Natural killer cell (primary cell): ENCODE results near the gene DCDC2C. TPM values are rescaled to one million over a fixed set of nuclear protein-coding genes. Genes with fewer than 3 reads are reported as not detected.

Source experiments
- ATAC-seq, 3 donors: fragments of 150-1000 bp in 2 of 3; fragments of 200-7000 bp in 1 of 3; cut with Tn5 transposase; 1 replicate in 1 of 3; 2 replicates in 2 of 3; pipeline ENCODE4 v1.10.0; 2021; ENCODE audit warnings: mild to moderate bottlenecking in 2 of 3, moderate library complexity in 2 of 3
- DNase-seq, 2 donors: peaks; one replicate each; pipeline versions ENCODE4 v3.0.0 to v3.0.0-alpha.2; 2013 to 2021; ENCODE audit warnings: mixed read lengths in 1 of 2
- H3K27ac ChIP-seq: one replicate; pipeline ENCODE4 v1.5.1; 2013; ENCODE audit warnings: mild to moderate bottlenecking, low read length
- H3K27me3 ChIP-seq: one replicate; pipeline ENCODE4 v1.6.1; 2013; ENCODE audit warnings: low read length; ENCODE audit not compliant: control insufficient read depth, insufficient read depth
- H3K36me3 ChIP-seq: one replicate; pipeline ENCODE4 v1.6.1; 2013; ENCODE audit warnings: low read length; ENCODE audit not compliant: control insufficient read depth, insufficient read depth
- H3K4me1 ChIP-seq: one replicate; pipeline ENCODE4 v1.6.1; 2013; ENCODE audit warnings: low read length; ENCODE audit not compliant: control insufficient read depth, insufficient read depth
- H3K4me3 ChIP-seq: one replicate; pipeline ENCODE4 v1.5.1; 2013; ENCODE audit warnings: low read length
- H3K9me3 ChIP-seq: one replicate; pipeline ENCODE4 v1.6.1; 2013; ENCODE audit warnings: low read length; ENCODE audit not compliant: control insufficient read depth, insufficient read depth
- H3K27ac Mint-ChIP-seq, 2 donors: one replicate each; pipeline ENCODE4 v1.8.0; 2022; ENCODE audit warnings: mild to moderate bottlenecking in 2 of 2, mixed read lengths in 2 of 2, moderate library complexity in 1 of 2
- H3K27me3 Mint-ChIP-seq, 2 donors: one replicate each; pipeline ENCODE4 v1.8.0; 2022; ENCODE audit warnings: low read depth in 2 of 2, mixed read lengths in 2 of 2
- H3K36me3 Mint-ChIP-seq: one replicate; pipeline ENCODE4 v1.8.0; 2022; ENCODE audit warnings: mixed read lengths
- H3K4me1 Mint-ChIP-seq, 2 donors: one replicate each; pipeline ENCODE4 v1.8.0; 2022; ENCODE audit warnings: mixed read lengths in 2 of 2
- H3K4me3 Mint-ChIP-seq: one replicate; pipeline ENCODE4 v1.8.0; 2022; ENCODE audit warnings: mild to moderate bottlenecking, moderate library complexity, mixed read lengths
- H3K9me3 Mint-ChIP-seq, 2 donors: one replicate each; pipeline ENCODE4 v1.8.0; 2022; ENCODE audit warnings: mixed read lengths in 2 of 2
- WGBS: methylation state at CpG from one replicate; pipeline ENCODE4 v1.1.7; 2013; ENCODE audit warnings: missing lambda C conversion rate; ENCODE audit not compliant: insufficient coverage; 5-methylcytosine and 5-hydroxymethylcytosine counted together
- intact Hi-C: fragments of 100-400 bp; cut with micrococcal nuclease; formaldehyde crosslinking; loops from one replicate; pipeline ENCODE4 v1.14.2; 2022
- total RNA-seq, 4 donors: library from RNA; stranded (reverse); fragments of 120-200 nt in 1 of 4; gene quantifications; one replicate each; pipeline versions ENCODE4 v1.2.3 to v1.2.4, GENCODE V29; 2013 to 2022
- TF ChIP-seq, protein P1 (sequence below): fragments of 200-600 bp; IDR thresholded peaks from one replicate; pipeline ENCODE4 v1.8.0; 2022; ENCODE audit warnings: antibody characterized with exemption

Gene DCDC2C
- total RNA-seq, 3 donors from 2014 or later (not counting 1 experiment from before 2014, with no cell fraction given), result not detected

DNA sequence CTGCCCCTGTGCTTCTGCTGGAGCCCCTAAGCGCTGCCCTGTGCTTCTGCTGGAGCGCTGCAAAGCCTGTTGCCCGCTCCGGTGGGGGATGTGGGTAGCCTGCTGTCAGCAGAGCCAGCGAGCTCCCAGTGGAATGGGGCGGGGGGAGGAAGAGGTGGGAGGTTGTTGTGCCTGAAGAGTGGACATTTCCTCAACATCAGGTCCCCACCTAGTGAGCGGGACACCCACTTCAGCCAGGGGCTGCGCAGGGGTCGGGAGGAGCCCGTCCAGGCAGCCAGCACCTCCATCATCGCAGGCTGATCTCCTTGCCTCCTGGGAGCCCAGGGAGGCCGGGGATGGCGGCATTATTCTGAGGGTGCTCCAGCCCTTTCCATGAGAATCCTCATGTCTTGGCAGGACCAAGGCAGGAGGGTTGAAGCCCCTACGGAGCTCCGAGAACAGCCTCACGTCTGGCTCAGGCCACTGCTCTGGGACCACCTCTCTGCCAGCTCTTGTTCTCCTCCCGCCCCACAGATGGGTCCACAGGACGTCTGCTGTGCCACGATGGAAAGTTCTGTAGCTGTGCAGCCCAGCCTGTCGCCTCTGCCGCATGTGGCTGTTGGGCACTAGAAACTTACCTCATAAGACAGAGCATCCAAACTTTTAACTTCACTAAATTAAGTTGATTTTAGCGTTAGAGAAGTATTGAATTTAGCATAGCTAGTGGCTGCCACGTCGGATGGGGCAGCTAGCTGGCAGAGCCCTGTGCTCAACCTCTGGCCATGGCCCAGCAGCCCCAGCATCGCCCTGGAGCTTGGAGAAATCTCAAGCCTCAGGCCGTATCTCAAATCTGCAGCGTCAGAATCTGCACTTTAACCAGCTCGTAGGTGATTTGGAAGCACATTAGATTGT is 47.3 kb upstream of the DCDC2C start:
- WGBS, result 91% methylated on average over 28 of the region's 28 CpGs
- Histone ChIP-seq H3K36me3 (no peaks in the 10 kb centered on the region), H3K27ac (no peak overlapping the region), H3K27me3 (no peaks in the 10 kb centered on the region), H3K4me1 (peaks cover 10% of the 10 kb centered on the region), H3K9me3 (no peaks in the 10 kb centered on the region), H3K4me3 (no peak overlapping the region)
- TF ChIP-seq, protein P1, sequence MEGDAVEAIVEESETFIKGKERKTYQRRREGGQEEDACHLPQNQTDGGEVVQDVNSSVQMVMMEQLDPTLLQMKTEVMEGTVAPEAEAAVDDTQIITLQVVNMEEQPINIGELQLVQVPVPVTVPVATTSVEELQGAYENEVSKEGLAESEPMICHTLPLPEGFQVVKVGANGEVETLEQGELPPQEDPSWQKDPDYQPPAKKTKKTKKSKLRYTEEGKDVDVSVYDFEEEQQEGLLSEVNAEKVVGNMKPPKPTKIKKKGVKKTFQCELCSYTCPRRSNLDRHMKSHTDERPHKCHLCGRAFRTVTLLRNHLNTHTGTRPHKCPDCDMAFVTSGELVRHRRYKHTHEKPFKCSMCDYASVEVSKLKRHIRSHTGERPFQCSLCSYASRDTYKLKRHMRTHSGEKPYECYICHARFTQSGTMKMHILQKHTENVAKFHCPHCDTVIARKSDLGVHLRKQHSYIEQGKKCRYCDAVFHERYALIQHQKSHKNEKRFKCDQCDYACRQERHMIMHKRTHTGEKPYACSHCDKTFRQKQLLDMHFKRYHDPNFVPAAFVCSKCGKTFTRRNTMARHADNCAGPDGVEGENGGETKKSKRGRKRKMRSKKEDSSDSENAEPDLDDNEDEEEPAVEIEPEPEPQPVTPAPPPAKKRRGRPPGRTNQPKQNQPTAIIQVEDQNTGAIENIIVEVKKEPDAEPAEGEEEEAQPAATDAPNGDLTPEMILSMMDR, result no peak
- H3K9me3 Mint-ChIP-seq, result no peaks in the 10 kb centered on the region
- H3K27me3 Mint-ChIP-seq, result peaks cover 0 to 5% of the 10 kb centered on the region in 2 donors
- no peaks in the 10 kb centered on the region for H3K36me3 Mint-ChIP-seq
- ATAC-seq (no peak), DNase-seq (no peak)
- no peak overlapping the region for H3K27ac Mint-ChIP-seq
- H3K4me3 Mint-ChIP-seq, result no peak overlapping the region
- peaks cover 10 to 11% of the 10 kb centered on the region in 2 donors for H3K4me1 Mint-ChIP-seq
- intact Hi-C loops, result loop anchor here (10.0 kb wide), 1 partner anchor 1541 kb away; no protein-coding TSS in a partner anchor

- H3K4me1 ChIP-seq, result peaks cover 2% of the 10 kb centered on the region
- no peaks in the 10 kb centered on the region for H3K9me3 Mint-ChIP-seq
- no peak overlapping the region for H3K4me3 Mint-ChIP-seq
- TF ChIP-seq, protein P1, result no peak
- H3K36me3 Mint-ChIP-seq, result no peaks in the 10 kb centered on the region
- H3K27ac Mint-ChIP-seq, result no peak overlapping the region
- intact Hi-C loops, result loop anchor here (10.0 kb wide), 1 partner anchor 1542 kb away; no protein-coding TSS in a partner anchor
- WGBS, result 75% methylated on average over 36 of the region's 36 CpGs
- H3K36me3 ChIP-seq, result no peaks in the 10 kb centered on the region
- H3K27me3 ChIP-seq, result no peaks in the 10 kb centered on the region
- H3K9me3 ChIP-seq, result no peaks in the 10 kb centered on the region
- DNase-seq (no peak), ATAC-seq (no peak)
- H3K27ac ChIP-seq, result no peak overlapping the region
- H3K27me3 Mint-ChIP-seq, result peaks cover 0 to 3% of the 10 kb centered on the region in 2 donors
- H3K4me1 Mint-ChIP-seq, result peaks cover under 1 to 2% of the 10 kb centered on the region in 2 donors
- no peak overlapping the region for H3K4me3 ChIP-seq
Observed at GRCh38 chr2:3656762-3657721, 46.3 kb upstream of the DCDC2C start.

DNA sequence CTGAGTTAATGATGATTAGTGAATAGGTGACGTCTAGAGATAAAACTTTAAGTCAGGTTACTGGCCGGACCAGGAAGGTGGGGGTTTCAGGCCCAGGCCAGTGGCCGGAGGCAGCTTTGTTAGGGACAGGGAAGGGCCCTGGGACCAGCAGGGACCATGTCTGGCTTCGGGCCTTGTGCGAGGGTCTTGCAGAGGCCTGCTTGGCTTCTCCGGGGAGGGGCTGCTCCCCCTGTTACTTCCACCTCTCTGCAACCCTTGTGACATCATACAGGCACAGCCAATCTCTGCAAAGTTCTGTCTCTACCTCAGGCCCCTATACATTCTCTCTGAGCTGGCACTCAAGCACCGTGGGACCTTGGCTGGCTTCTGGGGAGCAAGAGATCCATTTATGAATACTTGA is 45.5 kb upstream of the DCDC2C start, which contains the start of gene ALLC:
TSS of gene ALLC (plus strand) at position 320 of the 400 bp plus-strand sequence. CDS start 12,958 bp downstream, outside the sequence.
- Mint-ChIP-seq H3K27me3 (peaks cover 0 to 3% of the 10 kb centered on the region in 2 donors), H3K36me3 (no peaks in the 10 kb centered on the region), H3K27ac (no peak within 1 kb of the TSS), H3K9me3 (no peaks in the 10 kb centered on the region), H3K4me3 (no peak within 1 kb of the TSS), H3K4me1 (no peaks in the 10 kb centered on the region)
- no peak for ATAC-seq
- Histone ChIP-seq H3K4me1 (no peaks in the 10 kb centered on the region), H3K27me3 (no peaks in the 10 kb centered on the region), H3K36me3 (no peaks in the 10 kb centered on the region), H3K9me3 (no peaks in the 10 kb centered on the region), H3K4me3 (no peak within 1 kb of the TSS), H3K27ac (no peak within 1 kb of the TSS)
- DNase-seq, result no peak
- intact Hi-C loops, result loop anchor here (10.0 kb wide), 1 partner anchor 1543 kb away; no protein-coding TSS in a partner anchor
- WGBS, result 94% methylated on average over 7 of the region's 7 CpGs
- TF ChIP-seq, protein P1, result no peak
